Measurements from ENCODE around the gene CFHR1.

The CFHR1 gene

DNA sequence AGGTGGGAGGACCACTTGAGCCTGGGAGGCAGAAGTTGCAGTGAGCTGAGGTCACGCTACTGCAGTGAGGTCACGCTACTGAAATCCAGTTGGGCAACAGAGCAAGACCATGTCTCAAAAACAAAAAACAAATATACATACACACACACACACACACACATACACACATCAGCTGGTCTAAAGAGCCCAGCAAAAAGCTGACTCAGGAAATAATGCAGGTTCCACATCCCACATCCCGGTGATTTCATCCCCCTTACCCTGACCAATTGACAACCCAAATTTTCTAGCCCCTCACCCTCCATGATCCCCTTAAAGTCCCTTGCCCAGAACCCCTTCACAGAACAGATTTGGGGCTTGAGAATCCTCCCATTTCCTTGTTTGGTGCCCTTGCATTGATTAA lies 56.4 kb downstream of the CFHR1 start:
- no peak for DNase-seq (ENCODE audit: low read depth in 1 of 2, low spot score in 1 of 2)

DNA sequence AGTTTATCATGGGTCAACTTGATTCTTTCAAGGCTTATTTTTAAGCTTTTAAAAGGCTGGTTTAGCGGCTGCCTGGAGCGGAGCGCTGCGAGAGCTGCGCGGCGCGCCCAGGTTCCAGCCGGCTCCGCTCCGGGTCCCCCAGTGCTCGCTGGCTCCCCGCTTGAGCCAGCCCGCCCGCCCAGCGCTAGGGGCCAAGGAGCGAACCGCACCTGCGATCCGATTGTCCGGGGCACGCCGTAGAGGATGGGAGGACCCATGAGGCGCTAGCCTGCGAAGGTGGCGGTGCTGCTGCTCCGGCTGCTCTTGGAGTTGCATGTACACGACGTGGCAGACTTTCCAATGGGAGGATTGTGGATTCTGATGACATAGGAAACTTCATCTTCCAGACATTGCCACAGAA lies 58.4 kb downstream of the CFHR1 start:
- DNase-seq (ENCODE audit: low read depth in 1 of 2, low spot score in 1 of 2), result no peak

All from activated T-helper 1 cell treated with anti-CD3 and anti-CD28 coated beads, Interleukin-2, amount 50 U/mL, for 16 hours (primary cell).